ENCODE measurements around the gene MBNL2. TPM values are rescaled to one million over a fixed set of nuclear protein-coding genes. Genes with fewer than 3 reads are reported as not detected.

MBNL2 gene
- total RNA-seq, 2 donors from 2014 or later, result 47.5 to 50.8 TPM

- DNase-seq, result no peak
- no peak overlapping the region for H3K4me3 ChIP-seq
- TF ChIP-seq POLR2A (IDR thresholded peaks at IDR 0.05) (no peak), CTCF (IDR thresholded peaks at IDR 0.05) (no peak)
- H3K36me3 ChIP-seq (replicated peaks in 1 of 2; ENCODE audit: insufficient read depth in 1 of 2, low read depth in 2 of 2), result no peaks in the 10 kb centered on the region
- H3K27ac ChIP-seq, result no peak overlapping the region
- peaks cover 88% of the 10 kb centered on the region for H3K4me1 ChIP-seq
- intact Hi-C loops (cut with DNase I), result no loop called here
- WGBS, 2 donors, result 41 to 65% methylated on average over 1 of the region's 1 CpG
- H3K27me3 ChIP-seq, result no peaks in the 10 kb centered on the region
- H3K9me3 ChIP-seq, result no peaks in the 10 kb centered on the region
- no peak for ATAC-seq
Observed at GRCh38 chr13:97237388-97237787, 15.3 kb downstream of the MBNL2 start.

- TF ChIP-seq CTCF (IDR thresholded peaks at IDR 0.05) (no peak), POLR2A (IDR thresholded peaks at IDR 0.05) (no peak)
- Histone ChIP-seq H3K27me3 (no peaks in the 10 kb centered on the region), H3K27ac (no peak overlapping the region), H3K36me3 (replicated peaks in 1 of 2; ENCODE audit: insufficient read depth in 1 of 2, low read depth in 2 of 2) (no peaks in the 10 kb centered on the region), H3K4me3 (no peak overlapping the region), H3K9me3 (no peaks in the 10 kb centered on the region), H3K4me1 (peaks cover 97% of the 10 kb centered on the region)
- intact Hi-C loops (cut with DNase I), result no loop called here
- 78 to 82% methylated on average over 5 of the region's 5 CpGs for WGBS, 2 donors
- ATAC-seq, result no peak
- no peak for DNase-seq
Observed at GRCh38 chr13:97238432-97238831, 16.3 kb downstream of the MBNL2 start.

GRCh38 chr13:97238883-97239282 lies 16.8 kb downstream of the MBNL2 start:
- Histone ChIP-seq H3K9me3 (no peaks in the 10 kb centered on the region), H3K27ac (no peak overlapping the region), H3K4me3 (no peak overlapping the region), H3K4me1 (peaks cover 97% of the 10 kb centered on the region), H3K27me3 (no peaks in the 10 kb centered on the region), H3K36me3 (replicated peaks in 1 of 2; ENCODE audit: insufficient read depth in 1 of 2, low read depth in 2 of 2) (no peaks in the 10 kb centered on the region)
- ATAC-seq (no peak), DNase-seq (no peak)
- WGBS, 2 donors, result 86 to 88% methylated on average over 4 of the region's 4 CpGs
- intact Hi-C loops (cut with DNase I), result no loop called here
- no peak for TF ChIP-seq POLR2A (IDR thresholded peaks at IDR 0.05)
- TF ChIP-seq CTCF (IDR thresholded peaks at IDR 0.05), result no peak

- Histone ChIP-seq H3K27me3 (no peaks in the 10 kb centered on the region), H3K4me3 (no peak overlapping the region), H3K36me3 (replicated peaks in 1 of 2; ENCODE audit: insufficient read depth in 1 of 2, low read depth in 2 of 2) (no peaks in the 10 kb centered on the region), H3K4me1 (peaks cover 97% of the 10 kb centered on the region), H3K27ac (no peak overlapping the region), H3K9me3 (no peaks in the 10 kb centered on the region)
- no peak for ATAC-seq
- WGBS, 2 donors, result 83 to 100% methylated on average over 1 of the region's 1 CpG
- TF ChIP-seq CTCF (IDR thresholded peaks at IDR 0.05), result no peak
- no peak for TF ChIP-seq POLR2A (IDR thresholded peaks at IDR 0.05)
- intact Hi-C loops (cut with DNase I), result no loop called here
- DNase-seq, result no peak
Observed at GRCh38 chr13:97239306-97239705, 17.2 kb downstream of the MBNL2 start.

- intact Hi-C loops (cut with DNase I), result no loop called here
- Histone ChIP-seq H3K4me1 (peaks cover 95% of the 10 kb centered on the region), H3K27me3 (no peaks in the 10 kb centered on the region), H3K4me3 (no peak overlapping the region), H3K36me3 (replicated peaks in 1 of 2; ENCODE audit: insufficient read depth in 1 of 2, low read depth in 2 of 2) (no peaks in the 10 kb centered on the region), H3K9me3 (no peaks in the 10 kb centered on the region), H3K27ac (no peak overlapping the region)
- 74 to 79% methylated on average over 3 of the region's 3 CpGs for WGBS, 2 donors
- TF ChIP-seq CTCF (IDR thresholded peaks at IDR 0.05) (no peak), POLR2A (IDR thresholded peaks at IDR 0.05) (no peak)
- ATAC-seq, result no peak
- no peak for DNase-seq
Observed at GRCh38 chr13:97239943-97240787, 18.0 kb downstream of the MBNL2 start.
